Peyer's patch (tissue), 4 donors: Measurements from ENCODE around the gene DNAJB14.

Source experiments
- CTCF ChIP-seq, 6 experiments: fragments of 450-650 bp in 4 of 6; fragments of 200-600 bp in 2 of 6; sonication (generic) in 1 of 6; IDR thresholded peaks; one replicate each; pipeline ENCODE4 v1.5.1; 2017 to 2019; ENCODE audit warnings: antibody characterized with exemption in 6 of 6, mild to moderate bottlenecking in 3 of 6, moderate library complexity in 1 of 6
- POLR2A ChIP-seq, 2 donors: fragments of 450-650 bp; IDR thresholded peaks; one replicate each; pipeline ENCODE4 v1.5.1; 2017; ENCODE audit warnings: antibody characterized with exemption in 2 of 2, mild to moderate bottlenecking in 2 of 2, moderate library complexity in 2 of 2

GRCh38 chr4:99872570-99872969 lies 73.8 kb downstream of the DNAJB14 start:
- TF ChIP-seq POLR2A (IDR thresholded peaks at IDR 0.05): no peak
- no peak for TF ChIP-seq CTCF (IDR thresholded peaks at IDR 0.05)
